Right hindlimb (tissue), 1 donor: ENCODE results near the gene ZBTB4.

Experiments
- DNase-seq: peaks from one replicate; pipeline ENCODE4 v3.0.0-alpha.2; 2018

Gene ZBTB4

DNA sequence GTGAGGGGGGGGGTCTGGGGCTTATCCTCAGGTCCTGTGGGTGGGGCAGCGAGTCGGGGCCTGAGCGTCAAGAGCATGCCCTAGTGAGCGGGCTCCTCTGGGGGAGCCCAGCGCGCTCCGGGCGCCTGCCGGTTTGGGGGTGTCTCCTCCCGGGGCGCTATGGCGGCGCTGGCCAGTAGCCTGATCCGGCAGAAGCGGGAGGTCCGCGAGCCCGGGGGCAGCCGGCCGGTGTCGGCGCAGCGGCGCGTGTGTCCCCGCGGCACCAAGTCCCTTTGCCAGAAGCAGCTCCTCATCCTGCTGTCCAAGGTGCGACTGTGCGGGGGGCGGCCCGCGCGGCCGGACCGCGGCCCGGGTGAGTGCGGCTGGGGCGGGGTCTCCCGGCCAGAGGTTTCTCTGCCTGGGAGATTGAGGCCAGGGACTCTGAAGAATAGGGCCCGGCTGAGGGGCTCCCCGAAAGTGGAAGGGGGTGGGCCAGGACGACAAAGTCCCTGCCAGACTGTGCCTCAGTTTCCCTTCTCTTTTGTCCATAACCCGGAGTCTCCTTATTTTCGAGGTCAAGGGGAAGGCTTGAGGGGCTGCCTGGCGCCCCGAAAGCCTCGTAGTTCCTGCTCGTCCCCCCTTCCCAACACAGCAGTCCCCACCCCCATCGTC, 39.8 kb downstream of the ZBTB4 start, which contains the start of gene FGF11:
TSS of gene FGF11 (plus strand) at position 51 of the 651 bp plus-strand sequence. CDS start at position 160, 109 bp downstream.
- peak; percentile 56 for DNase-seq

DNA sequence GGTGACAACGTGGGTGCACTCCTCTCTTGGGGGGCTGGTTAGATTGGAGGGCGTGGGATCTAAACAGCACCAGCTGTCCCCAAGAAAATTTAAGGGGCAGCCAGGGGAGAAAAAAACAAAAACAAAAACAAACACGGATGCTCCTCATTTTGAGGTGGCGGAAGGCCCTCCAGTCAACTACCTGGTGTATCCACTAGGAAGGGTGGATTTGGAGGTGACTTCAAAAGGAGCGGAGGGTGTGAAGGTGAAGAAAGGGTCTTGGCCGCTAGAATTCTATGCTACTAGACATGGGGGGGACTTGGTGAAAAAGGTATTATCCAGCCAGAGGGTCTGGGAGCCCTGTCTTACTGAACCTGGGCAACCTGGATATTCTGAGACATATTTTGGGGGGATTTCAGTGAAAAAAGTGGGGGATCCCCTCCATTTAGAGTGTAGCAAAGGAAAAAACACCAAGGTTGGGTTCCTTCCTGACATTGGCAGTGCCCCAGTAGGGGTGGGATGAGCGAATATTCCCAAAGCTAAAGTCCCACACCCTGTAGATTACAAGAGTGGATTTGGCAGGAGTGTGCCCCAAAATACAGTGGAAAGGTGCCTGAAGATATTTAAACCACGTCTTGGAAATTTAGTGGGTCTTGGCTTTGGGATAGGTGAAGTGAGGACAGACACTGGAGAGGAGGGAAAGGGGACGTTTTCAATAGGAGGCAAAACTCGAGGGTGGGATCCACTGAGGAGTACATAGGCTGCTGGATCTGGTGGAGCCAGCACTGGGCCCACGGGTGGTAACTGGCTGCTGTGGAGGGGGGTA, 40.6 kb downstream of the ZBTB4 start:
- DNase-seq = no peak

DNA sequence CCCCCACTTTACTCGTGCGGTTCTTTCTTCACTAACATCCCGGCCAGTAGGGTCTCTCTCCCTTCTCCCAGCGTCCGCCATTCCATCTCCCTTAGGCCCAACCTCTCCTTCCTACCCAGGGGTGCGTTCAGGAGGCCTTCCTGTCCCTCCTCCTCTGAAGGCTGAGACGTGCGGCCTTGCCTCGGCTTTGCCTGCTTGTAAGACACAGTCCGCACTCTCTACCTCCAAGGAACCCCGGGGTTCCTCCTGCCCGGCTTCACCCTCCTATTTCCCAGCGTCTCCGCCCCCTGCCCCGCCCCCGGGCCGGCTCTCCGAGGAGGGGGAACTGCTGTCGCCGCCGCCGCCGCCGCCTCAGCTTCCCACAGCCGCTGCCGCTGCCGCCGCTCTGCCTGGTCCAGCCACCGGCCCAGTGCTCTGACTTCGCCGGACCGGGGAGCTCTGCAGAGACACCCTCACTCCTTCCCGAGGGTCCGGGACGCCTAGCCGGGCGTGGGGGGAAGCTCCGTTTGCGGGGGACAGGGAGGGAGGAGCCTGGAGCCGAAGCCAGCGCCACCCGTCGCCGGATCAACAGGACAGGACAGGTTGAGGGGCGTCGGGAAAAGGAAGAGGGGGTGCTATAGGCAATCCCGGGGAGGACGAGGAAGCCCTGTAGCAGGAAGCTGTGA, 41.3 kb downstream of the ZBTB4 start:
- DNase-seq = peak; percentile 77

DNA sequence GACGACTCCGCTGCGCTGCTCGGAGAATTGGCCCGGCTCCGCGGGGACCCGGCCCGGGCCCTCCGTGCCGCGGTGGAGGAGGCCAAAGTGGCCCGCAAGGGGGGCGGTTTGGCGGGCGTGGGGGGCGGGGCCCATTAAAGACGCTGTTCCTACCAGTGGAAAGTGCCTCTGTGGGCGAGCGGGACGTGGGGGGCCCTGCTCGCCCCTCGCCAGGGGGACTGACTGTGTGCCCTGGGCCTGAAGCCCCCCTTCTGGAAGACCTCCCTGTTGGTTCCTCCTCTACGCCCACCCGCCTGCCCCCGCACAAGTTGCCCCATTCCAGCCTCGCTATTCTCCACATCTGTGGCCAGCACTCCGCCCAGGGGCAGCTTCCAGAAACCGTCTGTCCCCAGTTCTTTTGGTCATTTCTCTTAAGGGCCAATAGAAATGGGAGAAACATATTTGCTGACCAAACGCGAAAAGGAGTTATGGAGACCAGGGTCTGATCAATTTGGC, 42.0 kb downstream of the ZBTB4 start:
- DNase-seq = no peak

DNA sequence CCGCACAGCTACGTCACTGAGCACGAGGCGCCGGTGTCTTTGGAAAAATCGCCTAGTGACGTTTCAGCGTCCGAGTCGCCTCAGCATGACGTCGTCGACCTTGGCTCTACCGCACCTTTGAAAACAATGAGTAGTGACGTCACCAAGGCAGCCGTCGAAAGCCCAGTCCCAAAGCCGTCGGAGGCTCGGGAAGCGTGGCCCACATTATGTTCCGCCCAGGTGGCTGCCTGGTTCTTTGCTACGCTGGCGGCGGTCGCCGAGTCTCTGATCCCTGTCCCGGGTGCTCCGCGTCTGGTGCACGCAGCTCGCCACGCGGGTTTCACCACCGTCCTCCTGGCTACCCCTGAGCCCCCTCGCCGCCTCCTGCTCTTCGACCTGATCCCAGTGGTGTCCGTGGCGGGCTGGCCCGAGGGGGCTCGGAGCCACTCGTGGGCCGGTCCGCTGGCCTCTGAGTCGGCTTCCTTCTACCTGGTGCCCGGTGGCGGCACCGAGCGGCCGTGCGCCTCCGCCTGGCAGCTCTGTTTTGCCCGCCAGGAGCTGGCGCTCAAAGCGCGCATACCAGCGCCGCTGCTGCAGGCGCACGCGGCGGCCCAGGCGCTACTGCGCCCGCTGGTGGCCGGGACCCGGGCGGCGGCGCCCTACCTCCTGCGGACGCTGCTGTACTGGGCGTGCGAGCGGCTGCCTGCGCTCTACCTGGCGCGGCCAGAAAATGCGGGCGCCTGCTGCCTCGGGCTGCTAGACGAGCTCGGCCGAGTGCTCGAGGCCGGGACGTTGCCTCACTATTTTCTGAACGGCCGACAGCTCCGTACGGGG, 42.7 kb downstream of the ZBTB4 start:
- peak; percentile 83 for DNase-seq

DNA sequence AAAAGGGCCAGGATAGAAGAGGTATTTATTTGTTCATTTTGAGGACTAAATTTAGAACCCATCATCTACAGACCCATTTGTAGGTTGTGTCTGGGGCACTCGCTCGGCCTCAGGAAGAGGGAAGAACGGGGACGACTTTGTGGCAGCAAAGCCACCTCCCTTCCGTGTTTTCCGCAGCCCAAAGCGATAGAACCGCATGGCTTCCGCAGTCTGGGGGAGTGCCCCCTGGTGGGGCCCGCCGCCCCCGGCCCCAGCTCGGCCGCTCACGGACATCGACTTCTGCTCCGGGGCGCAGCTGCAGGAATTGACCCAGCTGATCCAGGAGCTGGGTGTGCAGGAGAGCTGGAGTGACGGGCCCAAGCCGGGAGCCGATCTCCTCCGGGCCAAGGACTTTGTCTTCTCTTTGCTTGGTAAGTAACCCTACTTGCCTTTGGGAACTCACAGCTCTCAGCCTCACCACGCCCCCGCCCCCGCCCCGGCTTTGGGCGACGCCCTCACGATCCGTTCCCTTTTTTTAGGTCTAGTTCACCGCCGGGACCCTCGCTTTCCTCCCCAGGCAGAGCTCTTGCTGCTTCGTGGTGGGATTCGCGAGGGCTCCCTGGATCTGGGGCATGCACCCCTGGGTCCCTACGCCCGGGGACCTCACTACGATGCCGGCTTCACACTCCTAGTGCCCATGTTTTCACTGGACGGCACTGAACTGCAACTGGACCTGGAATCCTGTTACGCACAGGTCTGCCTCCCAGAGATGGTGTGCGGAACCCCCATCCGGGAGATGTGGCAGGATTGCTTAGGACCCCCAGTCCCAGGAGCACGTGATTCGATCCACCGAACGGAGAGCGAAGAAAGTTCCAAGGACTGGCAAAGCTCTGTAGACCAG, 43.5 kb downstream of the ZBTB4 start:
- peak; percentile 50 for DNase-seq

DNA sequence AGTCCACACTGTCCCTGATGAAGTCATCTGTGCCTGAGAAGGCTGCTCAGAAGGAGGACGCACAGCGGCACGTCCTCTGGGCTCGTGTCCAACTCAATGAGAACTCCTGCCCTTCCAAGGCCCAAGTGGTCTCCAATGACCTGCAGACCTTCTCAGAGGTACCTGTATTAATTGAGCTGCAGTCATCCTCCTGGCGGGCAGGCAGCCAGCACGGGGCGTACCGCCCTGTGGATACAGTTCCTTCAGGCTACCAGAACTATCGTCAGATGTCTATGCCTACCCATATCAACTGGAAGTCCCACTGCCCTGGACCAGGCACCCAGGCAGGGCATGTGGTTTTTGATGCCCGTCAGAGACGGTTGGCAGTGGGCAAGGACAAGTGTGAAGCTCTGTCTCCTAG, 47.1 kb downstream of the ZBTB4 start:
- DNase-seq = no peak

DNA sequence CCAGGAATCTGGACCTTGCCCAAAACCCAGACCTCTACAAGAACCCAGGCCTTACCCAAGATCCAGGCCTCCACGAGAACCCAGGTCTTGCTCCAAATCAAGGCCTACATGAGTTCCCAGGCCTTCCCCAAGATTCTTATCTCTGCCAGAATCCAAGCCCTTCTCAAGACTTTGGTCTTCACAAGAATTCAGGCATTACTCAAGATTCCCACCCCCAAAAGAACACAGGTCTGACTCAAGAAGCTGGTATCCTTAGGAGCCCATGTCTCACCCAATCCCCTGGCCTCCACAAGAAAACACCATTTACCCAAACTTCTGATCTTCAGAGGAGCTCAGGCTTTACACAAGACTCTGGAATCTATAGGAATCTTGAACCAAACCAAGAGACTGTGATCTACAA, 48.2 kb downstream of the ZBTB4 start:
- no peak for DNase-seq

DNA sequence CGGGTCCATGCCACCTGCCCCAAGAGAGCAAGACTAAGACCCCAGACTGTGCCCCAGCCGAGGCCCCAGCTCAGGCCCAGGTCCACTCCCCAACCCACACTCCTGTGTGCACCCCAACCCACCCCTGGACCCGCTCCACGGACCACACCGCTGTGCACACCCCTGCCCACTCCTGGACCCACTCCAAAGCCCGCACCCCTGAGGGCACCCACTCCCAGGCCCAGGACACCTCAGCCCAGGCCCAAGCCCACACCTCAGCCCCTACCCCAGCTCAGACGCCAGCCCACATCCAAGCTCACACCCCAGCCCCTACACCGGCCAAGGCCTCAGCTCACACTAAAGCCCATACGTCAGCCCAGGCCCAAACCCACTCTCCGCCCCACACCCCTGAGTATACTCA, 49.7 kb downstream of the ZBTB4 start:
- no peak for DNase-seq

DNA sequence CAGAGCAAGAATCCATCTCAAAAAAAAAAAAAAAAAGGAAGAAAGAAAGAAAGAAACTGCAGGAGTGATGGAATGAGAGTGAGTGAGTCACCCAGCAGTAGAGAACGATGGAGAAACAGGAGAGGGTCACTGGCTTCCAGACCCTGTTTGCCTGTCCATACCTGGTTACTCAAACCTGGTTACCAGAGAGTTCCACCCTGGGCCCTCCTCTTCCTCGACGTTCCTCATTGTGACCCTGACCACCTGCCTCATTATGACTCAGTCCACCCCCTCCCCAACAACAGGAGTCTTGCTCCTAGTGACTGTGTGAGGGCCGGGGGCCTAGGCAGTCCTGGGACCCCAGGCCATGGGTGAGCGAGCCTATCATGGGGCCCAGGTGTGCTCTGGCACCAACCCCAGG, 50.9 kb downstream of the ZBTB4 start, which contains the start of gene SPEM3:
TSS of gene SPEM3 (plus strand) at position 301 of the 400 bp plus-strand sequence. CDS start at position 347, 46 bp downstream.
- DNase-seq = no peak

DNA sequence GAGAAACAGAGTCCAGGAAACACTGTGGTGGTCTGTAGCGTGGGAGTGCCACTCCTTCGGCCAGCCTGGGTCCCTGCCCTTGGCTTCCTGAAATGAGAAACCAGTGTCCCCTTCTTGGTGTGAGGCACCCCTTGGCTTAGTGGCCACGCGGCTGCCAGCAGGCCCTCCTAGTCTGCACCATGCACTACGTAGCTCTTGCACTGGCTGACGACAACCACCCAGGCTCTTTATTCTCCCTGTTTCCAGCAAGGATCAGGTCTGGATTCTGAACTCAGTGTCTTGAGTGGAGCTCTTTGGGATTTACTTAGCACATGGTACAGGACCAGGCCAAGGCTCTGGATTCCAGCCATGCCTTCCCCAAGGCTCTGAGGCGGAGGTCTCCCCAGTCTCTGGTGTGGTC, 51.9 kb downstream of the ZBTB4 start:
- no peak for DNase-seq

DNA sequence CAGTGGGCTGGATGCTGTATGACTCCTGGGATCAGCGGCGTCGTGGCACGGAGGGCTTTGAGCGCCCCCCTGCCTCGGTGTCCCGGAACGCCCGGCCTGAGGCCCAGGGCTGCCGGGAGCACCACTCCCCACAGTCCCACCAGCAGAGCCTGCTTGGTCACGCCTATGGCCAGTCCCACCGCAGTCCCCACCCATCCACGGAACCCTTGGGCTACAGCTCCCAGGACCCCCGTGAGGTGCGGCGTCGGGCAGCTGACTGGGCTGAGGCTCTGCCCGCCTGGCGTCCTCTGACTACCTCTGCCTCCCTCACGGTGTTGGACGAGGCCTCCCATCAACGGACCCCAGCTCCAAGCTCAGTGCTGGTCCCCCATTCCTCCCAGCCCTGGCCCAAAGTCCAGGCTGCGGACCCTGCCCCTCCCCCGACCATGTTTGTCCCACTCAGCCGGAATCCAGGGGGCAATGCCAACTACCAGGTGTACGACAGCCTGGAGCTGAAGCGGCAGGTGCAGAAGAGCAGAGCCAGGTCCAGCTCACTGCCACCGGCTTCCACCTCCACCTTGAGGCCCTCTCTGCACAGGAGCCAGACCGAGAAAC, 52.4 kb downstream of the ZBTB4 start:
- no peak for DNase-seq

DNA sequence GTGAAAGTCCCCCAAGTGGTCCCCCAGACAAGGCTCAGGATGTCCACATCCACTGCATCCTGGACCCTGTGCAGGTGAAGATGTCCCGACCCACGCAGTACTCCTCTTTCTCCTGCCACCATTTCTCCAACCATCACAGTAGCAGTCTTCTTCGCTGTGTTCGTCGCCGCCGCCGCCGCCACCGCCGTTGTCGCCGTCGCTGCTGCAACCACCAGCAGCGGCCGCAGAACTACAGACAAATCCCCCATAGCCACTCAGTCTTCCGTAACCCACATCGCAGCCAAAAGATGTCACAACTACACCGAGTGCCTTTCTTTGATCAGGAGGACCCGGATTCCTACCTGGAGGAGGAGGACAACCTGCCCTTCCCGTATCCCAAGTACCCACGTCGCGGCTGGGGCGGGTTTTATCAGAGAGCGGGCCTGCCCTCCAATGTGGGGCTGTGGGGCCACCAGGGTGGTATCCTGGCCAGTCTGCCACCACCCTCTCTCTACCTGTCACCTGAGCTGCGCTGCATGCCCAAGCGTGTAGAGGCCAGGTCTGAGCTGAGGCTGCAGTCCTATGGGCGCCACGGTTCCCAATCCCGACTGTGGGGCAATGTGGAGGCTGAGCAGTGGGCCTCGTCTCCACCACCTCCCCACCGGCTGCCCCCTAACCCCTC, 53.1 kb downstream of the ZBTB4 start:
- DNase-seq = no peak

DNA sequence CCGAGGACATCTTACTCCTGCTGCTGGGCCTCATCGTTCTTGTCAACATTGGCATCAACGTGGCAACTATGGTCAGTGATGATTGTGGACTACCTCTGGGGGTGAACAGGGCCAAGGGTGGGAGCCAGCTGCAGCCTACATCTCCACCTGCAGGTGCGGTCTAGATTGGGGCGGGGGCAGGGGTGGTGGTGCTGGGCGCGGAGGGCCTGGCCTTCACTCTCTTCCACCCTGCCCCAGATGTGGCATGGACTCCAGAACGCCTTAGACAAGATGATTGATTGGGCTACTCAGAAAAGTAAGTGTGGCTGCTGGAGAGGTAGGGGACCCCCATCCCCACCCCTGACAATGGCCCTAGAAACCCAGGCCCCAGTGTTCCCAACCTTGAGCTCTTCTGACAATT, 53.7 kb downstream of the ZBTB4 start:
- no peak for DNase-seq

DNA sequence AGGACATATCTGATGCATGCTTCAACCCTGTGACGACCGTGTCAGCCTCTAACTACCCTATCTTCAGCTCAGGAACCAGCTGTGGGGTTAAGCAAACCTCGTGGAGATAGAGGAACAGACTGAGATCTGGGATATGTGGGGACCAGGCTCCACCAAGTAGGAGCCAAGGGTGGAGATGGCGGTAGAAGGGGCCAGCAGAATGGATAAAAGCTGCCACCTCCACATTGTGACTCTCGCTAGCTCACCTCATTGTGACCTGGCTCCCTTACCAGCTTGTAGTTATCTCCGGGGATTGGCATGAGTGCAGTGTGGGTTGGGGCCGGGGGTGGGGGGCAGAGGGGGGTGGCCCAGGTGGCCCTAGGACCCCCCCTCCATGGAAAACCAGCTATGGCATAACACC, 54.1 kb downstream of the ZBTB4 start, which contains the start of gene SPEM2:
TSS of gene SPEM2 (plus strand) at position 301 of the 400 bp plus-strand sequence. CDS start at position 374, 73 bp downstream.
- DNase-seq = no peak

DNA sequence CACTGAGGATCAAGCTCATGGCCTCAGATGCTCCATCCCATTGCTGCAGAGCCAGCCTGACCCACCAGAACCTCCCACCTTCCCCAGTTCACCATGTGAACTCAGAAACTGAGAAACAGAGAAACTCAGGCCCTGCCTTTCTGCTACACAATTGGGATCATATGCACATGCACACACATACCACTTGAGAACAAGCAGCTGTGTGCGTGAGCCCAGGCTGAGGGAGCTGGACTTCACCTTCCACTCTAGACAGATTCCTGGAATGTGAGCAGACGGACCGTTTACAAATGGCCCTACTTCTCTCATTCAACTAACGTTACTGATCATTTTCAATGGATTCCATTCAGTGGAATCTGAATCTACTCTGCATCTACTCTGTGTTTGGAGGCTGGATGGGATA, 55.8 kb downstream of the ZBTB4 start:
- DNase-seq = no peak

DNA sequence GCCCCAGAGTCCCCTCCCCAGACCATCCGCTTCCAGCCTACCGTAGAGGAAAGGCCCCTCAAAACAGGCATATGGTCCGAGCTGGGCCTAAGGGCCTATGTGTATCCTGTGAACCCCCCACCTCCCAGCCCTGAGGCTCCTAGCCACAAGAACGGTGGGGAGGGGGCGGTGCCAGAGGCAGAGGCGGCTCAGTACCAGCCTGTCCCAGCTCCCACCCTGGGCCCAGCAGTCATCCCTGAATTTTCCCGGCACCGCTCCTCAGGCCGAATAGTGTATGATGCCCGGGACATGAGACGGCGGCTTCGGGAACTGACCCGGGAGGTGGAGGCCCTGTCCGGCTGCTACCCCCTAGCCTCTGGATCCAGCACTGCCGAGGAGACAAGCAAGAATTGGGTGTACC, 58.2 kb downstream of the ZBTB4 start:
- DNase-seq = no peak

DNA sequence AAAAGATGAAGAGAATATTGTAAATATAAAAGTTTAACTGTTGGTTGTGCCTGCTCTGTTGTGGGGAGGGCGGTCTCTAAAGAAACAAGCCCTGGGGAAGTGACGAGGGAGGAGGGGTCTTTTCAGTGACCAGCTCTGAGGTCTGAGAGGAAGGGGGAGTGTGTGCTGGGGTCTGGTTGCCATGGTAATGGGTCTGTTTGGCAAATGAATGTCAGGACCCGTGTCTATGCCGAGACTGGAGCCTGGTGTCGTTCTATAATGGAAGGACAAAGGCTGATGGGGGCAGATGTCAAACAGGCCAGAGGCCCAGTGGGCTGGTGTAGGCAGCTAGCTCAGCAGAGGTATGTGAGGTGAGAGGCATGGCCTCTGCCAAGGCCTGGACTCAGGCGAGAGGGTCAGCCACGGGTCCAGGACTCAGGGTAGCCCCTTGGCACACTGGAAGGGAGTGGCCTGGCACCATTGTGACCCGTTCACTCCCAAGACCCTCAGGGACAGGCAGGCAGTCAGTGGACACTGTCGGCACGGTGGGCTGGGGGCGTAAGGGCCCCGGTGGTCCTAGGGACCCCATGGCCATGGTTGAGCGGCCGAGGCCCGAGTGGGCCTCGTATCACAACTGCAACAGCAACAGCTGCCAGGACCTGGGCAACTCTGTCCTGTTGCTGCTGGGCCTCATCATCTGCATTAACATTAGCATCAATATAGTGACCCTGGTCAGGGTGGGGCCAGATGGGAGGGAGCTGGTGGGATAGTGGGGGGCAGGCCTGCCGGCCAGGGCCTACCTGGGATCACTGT, 59.4 kb downstream of the ZBTB4 start, which contains the start of gene SPEM1:
TSS of gene SPEM1 (plus strand) at position 506 of the 792 bp plus-strand sequence. CDS start at position 567, 61 bp downstream.
- DNase-seq = no peak

DNA sequence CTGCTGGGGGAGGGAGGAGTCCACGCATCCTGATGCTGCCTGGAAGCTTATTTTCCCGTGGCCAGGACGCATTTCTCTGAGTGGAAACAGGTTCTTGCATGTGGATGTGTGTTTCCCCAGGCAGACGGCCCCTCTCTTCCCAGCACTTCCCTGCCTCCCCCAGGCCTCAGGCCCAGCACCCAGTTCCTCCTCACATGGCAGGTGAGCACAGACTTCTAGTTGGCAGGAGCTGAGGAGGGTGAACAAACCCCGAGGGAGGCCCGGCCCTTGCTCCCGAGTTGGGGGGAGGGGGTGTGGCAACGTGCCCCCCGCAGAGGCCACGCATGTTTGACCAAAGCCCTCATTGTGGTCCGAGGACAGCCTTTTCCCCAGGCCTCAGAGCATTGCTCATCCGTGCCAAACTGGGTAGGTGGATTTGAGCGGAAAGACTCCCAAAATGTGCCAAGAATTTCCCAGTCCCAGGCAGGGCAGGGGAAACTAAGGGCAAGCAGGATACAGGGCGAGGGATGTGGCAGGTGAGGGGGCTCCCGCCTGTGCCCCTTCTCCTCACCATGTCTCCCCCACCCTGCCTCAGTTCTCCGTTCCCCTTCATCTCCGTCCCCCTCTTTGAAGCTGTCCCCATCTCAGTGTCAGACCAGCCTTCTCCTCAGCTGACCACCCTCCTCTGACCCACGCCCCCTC, 60.8 kb downstream of the ZBTB4 start:
- no peak for DNase-seq
